Activated CD4-positive, alpha-beta memory T cell treated with anti-CD3 and anti-CD28 coated beads for 36 hours (primary cell): ENCODE data around the gene MYOZ1. TPM values are rescaled to one million over a fixed set of nuclear protein-coding genes. Genes with fewer than 3 reads are reported as not detected.

Source experiments
- CTCF ChIA-PET: fragments of 350-600 bp; sonication (Branson Sonifier 250); formaldehyde crosslinking; loops from one replicate; lab custom pipeline; 2021; ENCODE audit warnings: antibody characterized with exemption, inconsistent platforms; lab: Charles Lee
- POLR2A ChIA-PET: fragments of 350-600 bp; sonication (Branson Sonifier 250); formaldehyde crosslinking; loops from one replicate; lab custom pipeline; 2021; ENCODE audit warnings: antibody characterized with exemption; lab: Charles Lee
- DNase-seq: peaks from one replicate; pipeline ENCODE4 v3.0.0-alpha.2; 2020
- H3K27ac Mint-ChIP-seq: one replicate; pipeline ENCODE4 v1.8.0; 2021; ENCODE audit warnings: mixed read lengths
- H3K27me3 Mint-ChIP-seq: one replicate; pipeline ENCODE4 v1.8.0; 2021; ENCODE audit warnings: mixed read lengths
- H3K36me3 Mint-ChIP-seq: one replicate; pipeline ENCODE4 v1.8.0; 2021; ENCODE audit warnings: mixed read lengths
- H3K4me1 Mint-ChIP-seq: one replicate; pipeline ENCODE4 v1.8.0; 2021; ENCODE audit warnings: low read depth, mixed read lengths
- H3K4me3 Mint-ChIP-seq: one replicate; pipeline ENCODE4 v1.8.0; 2021; ENCODE audit warnings: mild to moderate bottlenecking, mixed read lengths
- H3K9me3 Mint-ChIP-seq: one replicate; pipeline ENCODE4 v1.8.0; 2021; ENCODE audit warnings: mixed read lengths
- intact Hi-C: fragments of 100-400 bp; cut with micrococcal nuclease; formaldehyde crosslinking; loops from one replicate; pipeline ENCODE4 v1.15.1; 2023
- total RNA-seq, 2 experiments: library from RNA; stranded (reverse); gene quantifications; one replicate each; pipeline ENCODE4 v1.2.3, GENCODE V29; 2021

MYOZ1 gene
- total RNA-seq, 2 experiments from 2014 or later: not detected

- ChIA-PET POLR2A (no interaction called here), CTCF (interaction anchor here (0.6 to 13.2 kb wide), 20 partner anchors 9 to 392 kb away, joined by 3 to 219 read pairs (median 4); partner anchors contain the start of gene MRPS16)
- intact Hi-C loops: loop anchor here (1.0 kb wide), 2 partner anchors 115 to 380 kb away; no protein-coding TSS in a partner anchor
- no peaks in the 10 kb centered on the region for H3K27me3 Mint-ChIP-seq
- H3K4me1 Mint-ChIP-seq: peaks cover 15% of the 10 kb centered on the region
- H3K9me3 Mint-ChIP-seq: no peaks in the 10 kb centered on the region
- no peaks in the 10 kb centered on the region for H3K36me3 Mint-ChIP-seq
- H3K27ac Mint-ChIP-seq: no peak overlapping the region
- no peak for DNase-seq
- no peak overlapping the region for H3K4me3 Mint-ChIP-seq
Observed at GRCh38 chr10:73644767-73645166, 3.5 kb upstream of the MYOZ1 start.

GRCh38 chr10:73644015-73644743 is 2.9 kb upstream of the MYOZ1 start:
- Mint-ChIP-seq H3K4me3 (no peak overlapping the region), H3K9me3 (no peaks in the 10 kb centered on the region), H3K27me3 (no peaks in the 10 kb centered on the region), H3K4me1 (peaks cover 15% of the 10 kb centered on the region), H3K36me3 (no peaks in the 10 kb centered on the region), H3K27ac (no peak overlapping the region)
- peak; percentile 59 for DNase-seq
- intact Hi-C loops: loop anchor here (1.0 kb wide), 2 partner anchors 115 to 380 kb away; no protein-coding TSS in a partner anchor
- ChIA-PET POLR2A (no interaction called here), CTCF (interaction anchor here (0.6 to 13.2 kb wide), 35 partner anchors 8 to 392 kb away, joined by 3 to 219 read pairs (median 4); partner anchors contain the start of genes MRPS16 and USP54)

GRCh38 chr10:73643362-73643761 is 2.1 kb upstream of the MYOZ1 start:
- H3K9me3 Mint-ChIP-seq: no peaks in the 10 kb centered on the region
- no peaks in the 10 kb centered on the region for H3K27me3 Mint-ChIP-seq
- peaks cover 15% of the 10 kb centered on the region for H3K4me1 Mint-ChIP-seq
- H3K4me3 Mint-ChIP-seq: no peak overlapping the region
- DNase-seq: no peak
- intact Hi-C loops: no loop called here
- no peaks in the 10 kb centered on the region for H3K36me3 Mint-ChIP-seq
- ChIA-PET CTCF (interaction anchor here (0.6 to 13.2 kb wide), 30 partner anchors 8 to 391 kb away, joined by 3 to 219 read pairs (median 4); partner anchors contain the start of genes MRPS16 and USP54), POLR2A (interaction anchor here (0.7 kb wide), 1 partner anchor 396 kb away, joined by 3 read pairs; the partner anchor contains the start of gene DNAJC9)
- no peak overlapping the region for H3K27ac Mint-ChIP-seq

- Mint-ChIP-seq H3K9me3 (no peaks in the 10 kb centered on the region), H3K4me3 (no peak overlapping the region), H3K36me3 (no peaks in the 10 kb centered on the region), H3K4me1 (peaks cover 3% of the 10 kb centered on the region), H3K27ac (no peak overlapping the region), H3K27me3 (no peaks in the 10 kb centered on the region)
- POLR2A ChIA-PET: no interaction called here
- no peak for DNase-seq
- intact Hi-C loops: no loop called here
- CTCF ChIA-PET: interaction anchor here (13.2 kb wide), 1 partner anchor 109 kb away, joined by 219 read pairs; no protein-coding TSS in a partner anchor
Observed at GRCh38 chr10:73639286-73639685, 2.0 kb downstream of the MYOZ1 start.

GRCh38 chr10:73635781-73636180 is 5.5 kb downstream of the MYOZ1 start:
- Mint-ChIP-seq H3K27me3 (no peaks in the 10 kb centered on the region), H3K4me1 (no peaks in the 10 kb centered on the region), H3K9me3 (no peaks in the 10 kb centered on the region), H3K4me3 (no peak overlapping the region), H3K36me3 (no peaks in the 10 kb centered on the region), H3K27ac (no peak overlapping the region)
- CTCF ChIA-PET: interaction anchor here (0.7 kb wide), 1 partner anchor 8 kb away, joined by 4 read pairs; no protein-coding TSS in a partner anchor
- intact Hi-C loops: no loop called here
- POLR2A ChIA-PET: no interaction called here
- no peak for DNase-seq

GRCh38 chr10:73634421-73634820 is 6.9 kb downstream of the MYOZ1 start:
- no peak for DNase-seq
- POLR2A ChIA-PET: no interaction called here
- Mint-ChIP-seq H3K4me1 (no peaks in the 10 kb centered on the region), H3K4me3 (no peak overlapping the region), H3K27ac (no peak overlapping the region), H3K9me3 (no peaks in the 10 kb centered on the region), H3K36me3 (no peaks in the 10 kb centered on the region), H3K27me3 (no peaks in the 10 kb centered on the region)
- intact Hi-C loops: no loop called here
- CTCF ChIA-PET: no interaction called here

GRCh38 chr10:73629165-73629564 is 12.1 kb downstream of the MYOZ1 start:
- H3K27me3 Mint-ChIP-seq: no peaks in the 10 kb centered on the region
- DNase-seq: no peak
- intact Hi-C loops: loop anchor here (5.0 to 10.0 kb wide), 3 partner anchors 102 to 217 kb away; partner anchors contain the start of gene ANXA7
- ChIA-PET POLR2A (no interaction called here), CTCF (interaction anchor here (1.2 to 3.0 kb wide), 2 partner anchors 15 to 99 kb away, joined by 3 to 16 read pairs; no protein-coding TSS in a partner anchor)
- no peak overlapping the region for H3K27ac Mint-ChIP-seq
- peaks cover 17% of the 10 kb centered on the region for H3K4me1 Mint-ChIP-seq
- no peak overlapping the region for H3K4me3 Mint-ChIP-seq
- no peaks in the 10 kb centered on the region for H3K9me3 Mint-ChIP-seq
- H3K36me3 Mint-ChIP-seq: peaks cover 3% of the 10 kb centered on the region

GRCh38 chr10:73628405-73628804 is 12.9 kb downstream of the MYOZ1 start:
- DNase-seq: no peak
- no peak overlapping the region for H3K27ac Mint-ChIP-seq
- peaks cover 3% of the 10 kb centered on the region for H3K36me3 Mint-ChIP-seq
- H3K27me3 Mint-ChIP-seq: no peaks in the 10 kb centered on the region
- peaks cover 17% of the 10 kb centered on the region for H3K4me1 Mint-ChIP-seq
- no peak overlapping the region for H3K4me3 Mint-ChIP-seq
- H3K9me3 Mint-ChIP-seq: no peaks in the 10 kb centered on the region
- ChIA-PET POLR2A (no interaction called here), CTCF (interaction anchor here (3.0 kb wide), 1 partner anchor 16 kb away, joined by 16 read pairs; no protein-coding TSS in a partner anchor)
- intact Hi-C loops: loop anchor here (5.0 to 10.0 kb wide), 3 partner anchors 101 to 216 kb away; partner anchors contain the start of gene ANXA7

GRCh38 chr10:73627300-73627699 is 14.0 kb downstream of the MYOZ1 start:
- Mint-ChIP-seq H3K9me3 (no peaks in the 10 kb centered on the region), H3K27me3 (no peaks in the 10 kb centered on the region), H3K36me3 (peaks cover 3% of the 10 kb centered on the region), H3K4me3 (peak overlapping the region; percentile 94), H3K4me1 (peaks cover 17% of the 10 kb centered on the region), H3K27ac (no peak overlapping the region)
- ChIA-PET CTCF (interaction anchor here (0.7 to 3.0 kb wide), 2 partner anchors 17 to 98 kb away, joined by 3 to 16 read pairs; no protein-coding TSS in a partner anchor), POLR2A (interaction anchor here (0.6 to 0.9 kb wide), 2 partner anchors 141 to 380 kb away, joined by 3 read pairs; partner anchors contain the start of gene DNAJC9)
- intact Hi-C loops: loop anchor here (5.0 to 10.0 kb wide), 3 partner anchors 100 to 215 kb away; partner anchors contain the start of gene ANXA7
- no peak for DNase-seq

- no peaks in the 10 kb centered on the region for H3K9me3 Mint-ChIP-seq
- ChIA-PET POLR2A (interaction anchor here (0.6 to 1.0 kb wide), 3 partner anchors 66 to 529 kb away, joined by 3 to 5 read pairs (median 3); no protein-coding TSS in a partner anchor), CTCF (interaction anchor here (0.6 to 2.0 kb wide), 4 partner anchors 10 to 96 kb away, joined by 3 to 9 read pairs (median 4); no protein-coding TSS in a partner anchor)
- H3K27ac Mint-ChIP-seq: peak overlapping the region; percentile 93
- peaks cover 3% of the 10 kb centered on the region for H3K36me3 Mint-ChIP-seq
- peak; percentile 96 for DNase-seq
- H3K4me3 Mint-ChIP-seq: peak overlapping the region; percentile 94
- intact Hi-C loops: loop anchor here (1.0 to 10.0 kb wide), 4 partner anchors 99 to 379 kb away; partner anchors contain the start of genes ANXA7 and DNAJC9
- no peaks in the 10 kb centered on the region for H3K27me3 Mint-ChIP-seq
- H3K4me1 Mint-ChIP-seq: peaks cover 17% of the 10 kb centered on the region
Observed at GRCh38 chr10:73625884-73626752, 15.2 kb downstream of the MYOZ1 start.
